Panc1 (cell line): ENCODE results near the gene CCDC197. TPM values are rescaled to one million over a fixed set of nuclear protein-coding genes. Genes with fewer than 3 reads are reported as not detected.

Experiments used
- ATAC-seq: fragments of 200-7000 bp; cut with Tn5 transposase; 2 replicates; pipeline ENCODE4 v1.9.1; 2020; ENCODE audit warnings: mild to moderate bottlenecking, moderate library complexity
- BruUV-seq: library from RNA; stranded (reverse); fragments of 400-500 nt; replicated peaks from 2 replicates; lab custom pipeline; 2021; lab: Mats Ljungman, UMichigan
- CTCF ChIA-PET: fragments of 300-600 bp; sonication (Branson Sonifier 250); formaldehyde crosslinking; loops from one replicate; lab custom pipeline; 2022; ENCODE audit warnings: antibody characterized with exemption; lab: Charles Lee
- POLR2A ChIA-PET: fragments of 300-600 bp; sonication (Branson Sonifier 250); formaldehyde crosslinking; loops from one replicate; lab custom pipeline; 2022; ENCODE audit warnings: antibody characterized with exemption; lab: Charles Lee
- DNase-seq: peaks from one replicate; pipeline ENCODE4 v3.0.0-alpha.2; 2010; ENCODE audit warnings: low read depth, low spot score
- H3K27ac ChIP-seq: 2 replicates; pipeline ENCODE4 v1.5.1; 2011; ENCODE audit warnings: mild to moderate bottlenecking, low read length, inconsistent platforms
- H3K27me3 ChIP-seq: fragments of 200-500 bp; sonication (Bioruptor generic); 2 replicates; pipeline ENCODE4 v1.6.0; 2014; ENCODE audit warnings: low read length, inconsistent platforms; ENCODE audit not compliant: control insufficient read depth, insufficient read depth
- H3K36me3 ChIP-seq: fragments of 200-500 bp; sonication (Bioruptor generic); 2 replicates; pipeline ENCODE4 v1.5.1; 2014; ENCODE audit warnings: inconsistent platforms, mild to moderate bottlenecking, low read length, moderate library complexity; ENCODE audit not compliant: control insufficient read depth, insufficient read depth
- H3K4me1 ChIP-seq: 2 replicates; pipeline ENCODE4 v1.5.1; 2011; ENCODE audit warnings: inconsistent platforms, mild to moderate bottlenecking, low read length, moderate library complexity; ENCODE audit not compliant: control insufficient read depth, insufficient read depth
- H3K4me3 ChIP-seq, 2 experiments: 2 replicates each; pipeline ENCODE4 v1.5.1; 2011 to 2012; ENCODE audit warnings: low read depth in 2 of 2, low read length in 2 of 2, mild to moderate bottlenecking in 2 of 2, inconsistent platforms in 1 of 2, moderate library complexity in 1 of 2
- H3K9me3 ChIP-seq: fragments of 200-500 bp; sonication (Bioruptor generic); 2 replicates; pipeline ENCODE4 v1.5.1; 2014; ENCODE audit warnings: low read depth, mild to moderate bottlenecking, inconsistent platforms, low read length, moderate library complexity; ENCODE audit not compliant: control insufficient read depth, insufficient read depth
- CTCF ChIP-seq: fragments of 450-650 bp; IDR thresholded peaks from 2 replicates; pipeline ENCODE4 v1.5.1; 2017; ENCODE audit warnings: mild to moderate bottlenecking
- POLR2AphosphoS5 ChIP-seq: IDR thresholded peaks from 2 replicates; pipeline ENCODE4 v1.6.1; 2012; ENCODE audit warnings: mild to moderate bottlenecking, low read depth, low read length, moderate library complexity
- REST ChIP-seq, 2 experiments: IDR thresholded peaks; 2 replicates each; pipeline ENCODE4 v1.6.1; 2011 to 2012; ENCODE audit warnings: low read depth in 2 of 2, control low read depth in 1 of 2, low read length in 1 of 2, mild to moderate bottlenecking in 1 of 2, moderate library complexity in 1 of 2; ENCODE audit not compliant: insufficient read depth in 1 of 2
- SIN3A ChIP-seq: IDR thresholded peaks from 2 replicates; pipeline ENCODE4 v1.6.1; 2012; ENCODE audit warnings: low read depth, mild to moderate bottlenecking, low read length, moderate library complexity, borderline replicate concordance; ENCODE audit not compliant: insufficient read depth
- TCF7L2 ChIP-seq: IDR thresholded peaks from 2 replicates; pipeline ENCODE4 v1.6.1; 2011; ENCODE audit warnings: mild to moderate bottlenecking, low read depth, low read length, inconsistent platforms
- in situ Hi-C: cut with HindIII; loops from 2 replicates; pipeline ENCODE4 v1.10.0; 2016; ENCODE audit warnings: low sequenced_read_pairs, low pct_unique_long_range_greater_than_20kb
- intact Hi-C: fragments of 100-400 bp; cut with micrococcal nuclease; formaldehyde crosslinking; loops from one replicate; pipeline ENCODE4 v1.10.0; 2022; ENCODE audit not compliant: unreplicated experiment
- total RNA-seq: library from RNA; stranded (reverse); gene quantifications from one replicate; pipeline ENCODE4 v1.2.1, GENCODE V29; 2021; ENCODE audit not compliant: unreplicated experiment

Gene CCDC197
- total RNA-seq, 1 experiment from 2014 or later, result not detected

DNA sequence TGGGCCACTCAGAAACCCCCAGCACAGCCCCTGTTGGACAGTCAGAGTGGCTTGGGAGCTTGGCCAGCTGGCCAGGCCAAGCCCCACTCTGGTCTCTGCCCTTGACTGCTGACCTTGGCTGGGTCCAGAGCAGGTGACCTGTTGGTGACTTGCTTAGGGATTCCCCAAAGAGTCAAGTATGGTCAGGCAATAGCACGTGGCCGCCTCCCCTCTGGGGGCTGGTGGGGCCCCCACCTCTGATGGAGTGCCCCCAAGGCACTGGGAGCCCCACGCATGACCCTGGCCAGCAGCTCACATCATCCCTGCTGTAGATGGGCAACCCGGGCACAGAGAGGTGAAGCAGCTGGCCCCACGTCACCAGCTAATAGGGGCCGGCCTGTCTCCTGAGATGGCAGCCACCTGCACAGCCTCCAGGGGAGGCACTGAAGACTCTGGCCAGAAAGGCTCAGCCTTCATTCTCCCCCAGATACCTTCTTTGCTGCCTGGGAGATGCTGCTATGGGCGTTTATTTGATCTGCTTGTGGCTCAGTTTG, 1.8 kb downstream of the CCDC197 start:
- Histone ChIP-seq H3K4me1 (no peaks in the 10 kb centered on the region), H3K27me3 (no peaks in the 10 kb centered on the region), H3K4me3 (no peak overlapping the region), H3K9me3 (no peaks in the 10 kb centered on the region), H3K36me3 (no peaks in the 10 kb centered on the region), H3K27ac (no peak overlapping the region)
- intact Hi-C loops (no loop called here), in situ Hi-C loops (no loop called here)
- ATAC-seq (no peak), DNase-seq (no peak)
- no peak for TF ChIP-seq TCF7L2
- TF ChIP-seq REST (IDR thresholded peaks at IDR 0.05; ENCODE audit: insufficient read depth in 1 of 2, low read depth in 2 of 2, low read length in 1 of 2), result no peak
- no peak for TF ChIP-seq SIN3A
- no peak for TF ChIP-seq POLR2AphosphoS5
- no peak for TF ChIP-seq CTCF
- ChIA-PET CTCF (interaction anchor here (0.6 to 1.6 kb wide), 2 partner anchors 59 to 576 kb away, joined by 3 to 7 read pairs; no protein-coding TSS in a partner anchor), POLR2A (no interaction called here)
- BruUV-seq, result no TSS peak

DNA sequence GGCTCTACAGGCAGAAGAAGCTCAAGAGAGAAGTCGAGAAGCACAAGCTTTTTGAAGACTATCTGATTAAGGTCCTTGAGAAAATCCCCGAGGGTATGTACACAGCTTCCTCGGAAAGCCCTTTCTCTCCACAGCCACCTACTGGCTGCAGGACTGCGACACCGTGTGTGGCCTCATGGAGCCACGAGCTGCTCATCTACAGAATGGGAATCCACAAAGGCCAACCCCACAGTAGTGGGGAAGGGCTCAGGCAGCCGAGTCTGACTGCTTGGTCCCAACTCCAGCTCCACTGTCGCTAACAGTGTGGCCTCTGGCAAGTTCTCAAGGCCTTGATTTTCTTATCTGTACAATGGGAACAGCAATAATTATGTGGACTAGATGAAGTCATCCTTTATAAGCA, 2.5 kb downstream of the CCDC197 start:
- POLR2A ChIA-PET, result no interaction called here
- TF ChIP-seq CTCF (no peak), SIN3A (no peak), POLR2AphosphoS5 (no peak), TCF7L2 (no peak), REST (IDR thresholded peaks at IDR 0.05; ENCODE audit: insufficient read depth in 1 of 2, low read depth in 2 of 2, low read length in 1 of 2) (no peak)
- in situ Hi-C loops (no loop called here), intact Hi-C loops (no loop called here)
- H3K36me3 ChIP-seq, result no peaks in the 10 kb centered on the region
- no peak overlapping the region for H3K27ac ChIP-seq
- no peaks in the 10 kb centered on the region for H3K9me3 ChIP-seq
- no peak overlapping the region for H3K4me3 ChIP-seq
- BruUV-seq, result no TSS peak
- CTCF ChIA-PET, result interaction anchor here (0.6 to 1.6 kb wide), 2 partner anchors 60 to 577 kb away, joined by 3 to 7 read pairs; no protein-coding TSS in a partner anchor
- H3K27me3 ChIP-seq, result no peaks in the 10 kb centered on the region
- ATAC-seq (no peak), DNase-seq (no peak)
- H3K4me1 ChIP-seq, result no peaks in the 10 kb centered on the region
